PC-3 (cell line): Measurements from ENCODE around the gene ACD. TPM values are rescaled to one million over a fixed set of nuclear protein-coding genes. Genes with fewer than 3 reads are reported as not detected.

Source experiments
- ATAC-seq: fragments of 200-7000 bp; cut with Tn5 transposase; 2 replicates; pipeline ENCODE4 v1.9.1; 2020; ENCODE audit warnings: mild to moderate bottlenecking, moderate library complexity
- BruUV-seq: library from RNA; stranded (reverse); fragments of 400-500 nt; replicated peaks from 2 replicates; lab custom pipeline; 2021; lab: Mats Ljungman, UMichigan
- CTCF ChIA-PET: fragments of 300-600 bp; sonication (Branson Sonifier 250); formaldehyde crosslinking; loops from one replicate; lab custom pipeline; 2022; ENCODE audit warnings: antibody characterized with exemption; lab: Charles Lee
- POLR2A ChIA-PET: fragments of 300-600 bp; sonication (Branson Sonifier 250); formaldehyde crosslinking; loops from one replicate; lab custom pipeline; 2022; ENCODE audit warnings: antibody characterized with exemption; ENCODE audit not compliant: unreplicated experiment; lab: Charles Lee
- DNase-seq: peaks from one replicate; pipeline ENCODE4 v3.0.0-alpha.2; 2015
- H2AFZ ChIP-seq: fragments of 300-600 bp; sonication (generic); 2 replicates; pipeline ENCODE4 v1.6.0; 2016; ENCODE audit warnings: antibody characterized with exemption, low read length
- H3F3A ChIP-seq: fragments of 300-600 bp; sonication (generic); one replicate; pipeline ENCODE4 v1.6.0; 2017; ENCODE audit warnings: antibody characterized with exemption, low read length, control low read depth, mild to moderate bottlenecking; ENCODE audit not compliant: unreplicated experiment
- H3K27ac ChIP-seq: fragments of 300-600 bp; sonication (generic); 2 replicates; pipeline ENCODE4 v1.5.1; 2016; ENCODE audit warnings: mild to moderate bottlenecking, low read length
- H3K27me3 ChIP-seq: fragments of 300-600 bp; sonication (generic); 2 replicates; pipeline ENCODE4 v1.6.1; 2016; ENCODE audit warnings: low read length, mixed read lengths
- H3K36me3 ChIP-seq: fragments of 300-600 bp; sonication (generic); 2 replicates; pipeline ENCODE4 v1.6.1; 2016; ENCODE audit warnings: low read depth, mixed run types, low read length, mixed read lengths
- H3K4me1 ChIP-seq: fragments of 300-600 bp; sonication (generic); 2 replicates; pipeline ENCODE4 v1.5.1; 2016; ENCODE audit warnings: low read length; ENCODE audit not compliant: insufficient read depth
- H3K4me2 ChIP-seq: fragments of 300-600 bp; sonication (generic); 2 replicates; pipeline ENCODE4 v1.6.0; 2016; ENCODE audit warnings: low read length
- H3K4me3 ChIP-seq: fragments of 300-600 bp; sonication (generic); 2 replicates; pipeline ENCODE4 v1.5.1; 2016; ENCODE audit warnings: mild to moderate bottlenecking, low read length, mixed read lengths
- H3K79me2 ChIP-seq: fragments of 300-600 bp; sonication (generic); 2 replicates; pipeline ENCODE4 v1.6.1; 2017; ENCODE audit warnings: low read length, mixed read lengths
- H3K9ac ChIP-seq: fragments of 300-600 bp; sonication (generic); 2 replicates; pipeline ENCODE4 v1.6.0; 2016; ENCODE audit warnings: mild to moderate bottlenecking, low read length
- H3K9me2 ChIP-seq: fragments of 300-600 bp; sonication (generic); replicated peaks from 2 replicates; pipeline ENCODE4 v1.6.1; 2016; ENCODE audit warnings: mixed run types, low read length, mixed read lengths
- H3K9me3 ChIP-seq: fragments of 300-600 bp; sonication (generic); 2 replicates; pipeline ENCODE4 v1.6.1; 2016; ENCODE audit warnings: low read length, mixed read lengths
- H4K20me1 ChIP-seq: fragments of 300-600 bp; sonication (generic); 2 replicates; pipeline ENCODE4 v1.6.1; 2016; ENCODE audit warnings: low read length, mixed read lengths
- CTCF ChIP-seq: fragments of 300-600 bp; sonication (generic); conservative IDR thresholded peaks from 2 replicates; pipeline ENCODE4 v1.5.1; 2017; ENCODE audit warnings: antibody characterized with exemption, low read depth, mild to moderate bottlenecking, low read length
- EZH2 ChIP-seq: fragments of 300-600 bp; sonication (generic); IDR thresholded peaks from one replicate; pipeline ENCODE4 v1.6.1; 2017; ENCODE audit warnings: antibody characterized with exemption, mild to moderate bottlenecking, low read length; ENCODE audit not compliant: unreplicated experiment
- EZH2phosphoT487 ChIP-seq: fragments of 300-600 bp; sonication (generic); IDR thresholded peaks from 2 replicates; pipeline ENCODE4 v1.6.1; 2018; ENCODE audit warnings: mild to moderate bottlenecking, antibody characterized with exemption, low read length, borderline replicate concordance
- intact Hi-C: fragments of 100-400 bp; cut with micrococcal nuclease; formaldehyde crosslinking; loops from 2 replicates; pipeline ENCODE4 v1.9.0; 2023
- total RNA-seq: library from RNA; depleted of rRNA; stranded (reverse); fragments of >200 nt; gene quantifications from 2 replicates; pipeline ENCODE4 v1.2.3, GENCODE V29; 2014; rRNA removed

The ACD gene
- total RNA-seq, 1 experiment from 2014 or later: 26.3 TPM

GRCh38 chr16:67608364-67608763 lies 51.7 kb downstream of the ACD start:
- H3K4me3 ChIP-seq: no peak overlapping the region
- no peaks in the 10 kb centered on the region for H3K9me2 ChIP-seq
- no peak overlapping the region for H3K9ac ChIP-seq
- H3K9me3 ChIP-seq: no peaks in the 10 kb centered on the region
- peaks cover 24% of the 10 kb centered on the region for H3K79me2 ChIP-seq
- H3K4me2 ChIP-seq: no peak overlapping the region
- CTCF ChIA-PET: no interaction called here
- BruUV-seq: no TSS peak
- ATAC-seq (no peak), DNase-seq (no peak)
- H3F3A ChIP-seq: no peaks in the 10 kb centered on the region
- no peak overlapping the region for H3K27ac ChIP-seq
- H3K36me3 ChIP-seq: peaks cover 25% of the 10 kb centered on the region
- POLR2A ChIA-PET: no interaction called here
- TF ChIP-seq EZH2phosphoT487 (no peak), CTCF (no peak), EZH2 (no peak)
- no peaks in the 10 kb centered on the region for H3K27me3 ChIP-seq
- no peak overlapping the region for H2AFZ ChIP-seq
- H4K20me1 ChIP-seq: no peaks in the 10 kb centered on the region
- H3K4me1 ChIP-seq: no peaks in the 10 kb centered on the region
- intact Hi-C loops: no loop called here

Other genes starting within 250 kb of the ACD start
- gene ZDHHC1, start 243.8 kb downstream of the ACD start, total RNA-seq: 4.8 and 5.1 TPM in 2 replicates
- 2.4 and 8.3 TPM in 2 replicates for gene HSD11B2, start 229.1 kb downstream of the ACD start, total RNA-seq
- 65.5 and 76.6 TPM in 2 replicates for gene ATP6V0D1, start 179.1 kb downstream of the ACD start, total RNA-seq
- not detected in 2 replicates for gene AGRP, start 176.7 kb downstream of the ACD start, total RNA-seq
- 14.8 and 30.8 TPM in 2 replicates for gene RIPOR1, start 131.4 kb downstream of the ACD start, total RNA-seq
- 30.3 and 34.7 TPM in 2 replicates for gene CTCF, start 97.7 kb downstream of the ACD start, total RNA-seq
- 0.33 and 0.40 TPM in 2 replicates for gene CARMIL2, start 15.1 kb downstream of the ACD start, total RNA-seq
- 15.1 and 16.4 TPM in 2 replicates for gene PARD6A, start 700 bp upstream of the ACD start, total RNA-seq
- gene ENKD1, start 6.5 kb upstream of the ACD start, total RNA-seq: 12.0 and 19.4 TPM in 2 replicates
- not detected in 2 replicates for gene C16orf86, start 6.6 kb upstream of the ACD start, total RNA-seq
- 21.8 and 22.2 TPM in 2 replicates for gene GFOD2, start 59.1 kb upstream of the ACD start, total RNA-seq
- 5.5 and 7.7 TPM in 2 replicates for gene RANBP10, start 146.3 kb upstream of the ACD start, total RNA-seq
- gene TSNAXIP1, start 146.6 kb upstream of the ACD start, total RNA-seq: 0.44 and 0.86 TPM in 2 replicates
- gene THAP11, start 182.1 kb upstream of the ACD start, total RNA-seq: 39.1 and 39.8 TPM in 2 replicates
- 98.5 and 167 TPM in 2 replicates for gene NUTF2, start 186.7 kb upstream of the ACD start, total RNA-seq
- 31.8 and 35.1 TPM in 2 replicates for gene CENPT, start 187.4 kb upstream of the ACD start, total RNA-seq
- 58.9 and 94.7 TPM in 2 replicates for gene EDC4, start 212.8 kb upstream of the ACD start, total RNA-seq
- gene NRN1L, start 224.6 kb upstream of the ACD start, total RNA-seq: not detected in 2 replicates
- 6.6 and 8.3 TPM in 2 replicates for gene PSKH1, start 233.0 kb upstream of the ACD start, total RNA-seq